ENCODE data around the gene LRP8. TPM values are rescaled to one million over a fixed set of nuclear protein-coding genes. Genes with fewer than 3 reads are reported as not detected.

Gene LRP8
- polyA plus RNA-seq, 1 of the 3 experiments (the other 2 are of a cell fraction): 19.9 TPM

DNA sequence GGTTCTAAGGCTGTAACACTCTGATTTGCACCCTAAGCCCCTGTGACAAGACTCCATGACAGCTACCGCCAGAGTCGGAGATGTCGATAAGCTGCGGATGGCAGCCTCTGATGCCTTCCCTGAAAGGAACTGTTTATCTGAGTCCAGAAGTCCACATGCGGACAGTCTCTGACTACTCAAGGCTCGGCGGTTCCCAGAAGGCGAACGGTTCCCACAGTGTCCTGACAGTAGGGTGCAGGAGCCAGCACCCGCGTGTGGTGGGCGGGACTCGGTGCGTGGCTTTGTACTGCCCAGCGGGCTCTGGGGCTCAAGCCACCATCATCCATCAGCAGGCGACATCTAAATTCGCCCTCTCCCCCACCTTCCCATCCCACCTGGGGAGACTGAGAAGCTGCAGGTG lies 30.7 kb downstream of the LRP8 start:
- H3K27ac ChIP-seq (ENCODE audit: low read depth in 2 of 2, low read length in 1 of 2): no peak overlapping the region
- H3K9me3 ChIP-seq: no peaks in the 10 kb centered on the region
- no peaks in the 10 kb centered on the region for H3K9me2 ChIP-seq
- no peak overlapping the region for H3K9ac ChIP-seq
- no peaks in the 10 kb centered on the region for H3K79me2 ChIP-seq (ENCODE audit: insufficient read depth)
- ChIA-PET CTCF (interaction anchor here (0.7 to 3.3 kb wide), 4 partner anchors 19 to 96 kb away, joined by 3 to 21 read pairs (median 11); no protein-coding TSS in a partner anchor), POLR2A (interaction anchor here (1.1 kb wide), 1 partner anchor 27 kb away, joined by 4 read pairs; no protein-coding TSS in a partner anchor)
- H3K4me1 ChIP-seq (ENCODE audit: control insufficient read depth in 1 of 2, insufficient read depth in 2 of 2, low read depth in 1 of 2, low read length in 1 of 2): peaks cover 4 to 68% of the 10 kb centered on the region in 2 experiments; a peak in 3 of 4 replicates
- H3K36me3 ChIP-seq (replicated peaks in 1 of 2; ENCODE audit: control insufficient read depth in 1 of 2, insufficient read depth in 2 of 2, low read length in 1 of 2): no peaks in the 10 kb centered on the region
- H3K4me2 ChIP-seq: no peak overlapping the region
- H3K4me3 ChIP-seq (ENCODE audit: low read depth in 2 of 2, low read length in 1 of 2): no peak overlapping the region
- TF ChIP-seq SMC3 (IDR thresholded peaks at IDR 0.05; ENCODE audit: low read depth, low read length): no peak
- no peak for TF ChIP-seq RAD21 (IDR thresholded peaks at IDR 0.05; ENCODE audit: low read length)
- no peak for TF ChIP-seq FOXM1 (IDR thresholded peaks at IDR 0.05; ENCODE audit: low read depth)
- TF ChIP-seq, protein P1, sequence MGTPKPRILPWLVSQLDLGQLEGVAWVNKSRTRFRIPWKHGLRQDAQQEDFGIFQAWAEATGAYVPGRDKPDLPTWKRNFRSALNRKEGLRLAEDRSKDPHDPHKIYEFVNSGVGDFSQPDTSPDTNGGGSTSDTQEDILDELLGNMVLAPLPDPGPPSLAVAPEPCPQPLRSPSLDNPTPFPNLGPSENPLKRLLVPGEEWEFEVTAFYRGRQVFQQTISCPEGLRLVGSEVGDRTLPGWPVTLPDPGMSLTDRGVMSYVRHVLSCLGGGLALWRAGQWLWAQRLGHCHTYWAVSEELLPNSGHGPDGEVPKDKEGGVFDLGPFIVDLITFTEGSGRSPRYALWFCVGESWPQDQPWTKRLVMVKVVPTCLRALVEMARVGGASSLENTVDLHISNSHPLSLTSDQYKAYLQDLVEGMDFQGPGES (IDR thresholded peaks at IDR 0.05; ENCODE audit: low read depth, low read length): no peak
- no peak for TF ChIP-seq JUND (IDR thresholded peaks at IDR 0.05)
- TF ChIP-seq POLR2AphosphoS5 (IDR thresholded peaks at IDR 0.05; ENCODE audit: low read depth, low read length): no peak
- WGBS (ENCODE audit: low lambda C conversion rate): 96% methylated on average over 15 of the region's 17 CpGs
- no peaks in the 10 kb centered on the region for H3K27me3 ChIP-seq (ENCODE audit: insufficient read depth)
- H4K20me1 ChIP-seq (ENCODE audit: insufficient read depth): no peaks in the 10 kb centered on the region
- H2AFZ ChIP-seq (ENCODE audit: low read depth): no peak overlapping the region
- no peaks in the 10 kb centered on the region for H3F3A ChIP-seq (replicated peaks; ENCODE audit: insufficient read depth)
- DNase-seq: no peak

DNA sequence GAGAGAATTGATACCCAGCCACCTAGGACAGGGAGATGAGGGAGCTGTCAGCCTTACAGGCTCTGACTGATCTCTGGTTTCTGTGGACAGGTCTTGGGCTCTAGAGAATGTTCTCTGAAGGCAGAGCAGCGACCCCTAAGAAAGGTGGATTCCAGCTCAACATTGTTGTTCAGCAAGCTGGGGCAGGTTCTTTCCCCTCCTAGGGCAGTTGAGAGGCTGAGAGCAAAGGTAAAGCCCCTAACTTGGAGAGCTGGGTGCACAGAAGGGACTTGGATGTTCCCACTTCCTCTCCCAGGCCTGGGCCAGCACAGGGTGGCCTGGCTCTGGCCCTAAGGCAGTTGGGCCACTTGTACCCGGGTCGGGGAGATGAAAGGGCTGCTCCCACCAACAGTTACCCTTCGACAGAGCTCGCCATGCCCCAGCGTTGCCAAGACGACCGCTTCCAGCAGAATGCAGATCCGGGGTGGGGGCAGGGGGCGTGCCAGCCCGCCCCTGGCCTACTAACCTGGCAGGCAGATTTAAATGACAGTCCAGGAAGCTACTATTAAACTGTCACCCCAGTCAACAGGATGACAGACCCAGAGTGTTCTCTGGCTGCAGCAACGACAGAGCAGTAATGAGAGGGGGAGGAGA lies 31.6 kb downstream of the LRP8 start:
- H3K9me2 ChIP-seq: no peaks in the 10 kb centered on the region
- no peak for TF ChIP-seq JUND (IDR thresholded peaks at IDR 0.05)
- peaks cover 4 to 69% of the 10 kb centered on the region in 2 experiments; a peak in 3 of 4 replicates for H3K4me1 ChIP-seq (ENCODE audit: control insufficient read depth in 1 of 2, insufficient read depth in 2 of 2, low read depth in 1 of 2, low read length in 1 of 2)
- ChIA-PET POLR2A (interaction anchor here (1.0 to 1.1 kb wide), 2 partner anchors 20 to 28 kb away, joined by 4 to 5 read pairs; no protein-coding TSS in a partner anchor), CTCF (interaction anchor here (1.9 to 3.3 kb wide), 3 partner anchors 16 to 97 kb away, joined by 8 to 21 read pairs (median 14); no protein-coding TSS in a partner anchor)
- no peak overlapping the region for H3K4me2 ChIP-seq
- H3K79me2 ChIP-seq (ENCODE audit: insufficient read depth): no peaks in the 10 kb centered on the region
- H2AFZ ChIP-seq (ENCODE audit: low read depth): no peak overlapping the region
- H3K4me3 ChIP-seq (ENCODE audit: low read depth in 2 of 2, low read length in 1 of 2): no peak overlapping the region
- no peak overlapping the region for H3K9ac ChIP-seq
- H3K36me3 ChIP-seq (replicated peaks in 1 of 2; ENCODE audit: control insufficient read depth in 1 of 2, insufficient read depth in 2 of 2, low read length in 1 of 2): no peaks in the 10 kb centered on the region
- WGBS (ENCODE audit: low lambda C conversion rate): 60% methylated on average over 2 of the region's 12 CpGs
- H3K9me3 ChIP-seq: no peaks in the 10 kb centered on the region
- H3K27ac ChIP-seq (ENCODE audit: low read depth in 2 of 2, low read length in 1 of 2): peak overlapping the region in 1 of 2 experiments; percentile 34; a peak in 2 of 4 replicates
- no peaks in the 10 kb centered on the region for H4K20me1 ChIP-seq (ENCODE audit: insufficient read depth)
- H3F3A ChIP-seq (replicated peaks; ENCODE audit: insufficient read depth): no peaks in the 10 kb centered on the region
- peak; percentile 77 for DNase-seq
- H3K27me3 ChIP-seq (ENCODE audit: insufficient read depth): no peaks in the 10 kb centered on the region

DNA sequence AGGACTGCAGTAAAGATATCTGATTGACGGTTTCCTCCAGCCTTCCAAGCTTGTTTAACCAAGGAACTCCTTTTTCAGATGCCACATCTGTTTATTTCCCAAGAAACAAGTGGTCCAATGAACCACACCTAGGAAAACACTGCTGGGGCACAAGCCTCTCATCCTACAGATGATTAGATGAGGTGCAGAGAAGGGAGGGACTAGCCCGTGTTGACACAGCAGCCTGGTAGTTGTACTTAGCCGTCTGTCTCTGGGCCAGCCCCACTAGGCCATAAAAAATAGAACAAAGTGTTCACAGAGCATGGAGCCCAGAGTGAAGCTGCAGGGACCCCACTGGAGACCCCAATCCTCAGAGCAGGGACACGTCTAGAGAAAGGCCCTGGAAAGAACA lies 32.1 kb downstream of the LRP8 start:
- Histone ChIP-seq H2AFZ (ENCODE audit: low read depth) (no peak overlapping the region), H3K79me2 (ENCODE audit: insufficient read depth) (no peaks in the 10 kb centered on the region), H3K4me3 (ENCODE audit: low read depth in 2 of 2, low read length in 1 of 2) (no peak overlapping the region), H4K20me1 (ENCODE audit: insufficient read depth) (no peaks in the 10 kb centered on the region), H3K27ac (ENCODE audit: low read depth in 2 of 2, low read length in 1 of 2) (peak overlapping the region in 1 of 2 experiments; percentile 34; a peak in 2 of 4 replicates), H3K4me1 (ENCODE audit: control insufficient read depth in 1 of 2, insufficient read depth in 2 of 2, low read depth in 1 of 2, low read length in 1 of 2) (peaks cover 4 to 69% of the 10 kb centered on the region in 2 experiments; a peak in 3 of 4 replicates), H3K36me3 (replicated peaks in 1 of 2; ENCODE audit: control insufficient read depth in 1 of 2, insufficient read depth in 2 of 2, low read length in 1 of 2) (no peaks in the 10 kb centered on the region), H3F3A (replicated peaks; ENCODE audit: insufficient read depth) (no peaks in the 10 kb centered on the region), H3K9me2 (no peaks in the 10 kb centered on the region), H3K9ac (no peak overlapping the region), H3K27me3 (ENCODE audit: insufficient read depth) (no peaks in the 10 kb centered on the region), H3K9me3 (no peaks in the 10 kb centered on the region), H3K4me2 (no peak overlapping the region)
- DNase-seq: no peak
- CTCF ChIA-PET: interaction anchor here (1.9 to 3.3 kb wide), 3 partner anchors 16 to 97 kb away, joined by 8 to 21 read pairs (median 14); no protein-coding TSS in a partner anchor
- 73% methylated on average over 4 of the region's 4 CpGs for WGBS (ENCODE audit: low lambda C conversion rate)
- no peak for TF ChIP-seq ZBTB33 (IDR thresholded peaks at IDR 0.05; ENCODE audit: borderline replicate concordance, low read depth)
- TF ChIP-seq, protein P2, sequence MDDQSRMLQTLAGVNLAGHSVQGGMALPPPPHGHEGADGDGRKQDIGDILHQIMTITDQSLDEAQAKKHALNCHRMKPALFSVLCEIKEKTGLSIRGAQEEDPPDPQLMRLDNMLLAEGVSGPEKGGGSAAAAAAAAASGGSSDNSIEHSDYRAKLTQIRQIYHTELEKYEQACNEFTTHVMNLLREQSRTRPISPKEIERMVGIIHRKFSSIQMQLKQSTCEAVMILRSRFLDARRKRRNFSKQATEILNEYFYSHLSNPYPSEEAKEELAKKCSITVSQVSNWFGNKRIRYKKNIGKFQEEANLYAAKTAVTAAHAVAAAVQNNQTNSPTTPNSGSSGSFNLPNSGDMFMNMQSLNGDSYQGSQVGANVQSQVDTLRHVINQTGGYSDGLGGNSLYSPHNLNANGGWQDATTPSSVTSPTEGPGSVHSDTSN (IDR thresholded peaks at IDR 0.05): no peak
- POLR2A ChIA-PET: no interaction called here

Measured in SK-N-SH (cell line).